CD4-positive, alpha-beta T cell (primary cell): Measurements from ENCODE around the gene MSX1. TPM values are rescaled to one million over a fixed set of nuclear protein-coding genes. Genes with fewer than 3 reads are reported as not detected.

Source experiments
- ATAC-seq: fragments of 200-7000 bp; cut with Tn5 transposase; one replicate; pipeline ENCODE4 v1.10.0; 2022; ENCODE audit warnings: mild to moderate bottlenecking; ENCODE audit not compliant: poor library complexity
- CTCF ChIA-PET: fragments of 350-600 bp; sonication (Branson Sonifier 250); formaldehyde crosslinking; loops from one replicate; lab custom pipeline; 2021; ENCODE audit warnings: antibody characterized with exemption, inconsistent platforms; lab: Charles Lee
- POLR2A ChIA-PET: fragments of 350-600 bp; sonication (Branson Sonifier 250); formaldehyde crosslinking; loops from one replicate; lab custom pipeline; 2021; ENCODE audit warnings: antibody characterized with exemption, inconsistent platforms; lab: Charles Lee
- DNase-seq, 14 experiments: peaks; one replicate each; pipeline ENCODE4 v3.0.0-alpha.2; 2013 to 2020; ENCODE audit warnings: mixed read lengths in 2 of 14
- H3K27ac ChIP-seq, 2 donors: one replicate each; pipeline versions ENCODE4 v1.5.1 to v1.7.0; 2013; ENCODE audit warnings: low read length in 2 of 2, low read depth in 1 of 2, mild to moderate bottlenecking in 1 of 2
- H3K27me3 ChIP-seq, 2 experiments: 1 replicate in 1 of 2; 2 replicates in 1 of 2; pipeline versions ENCODE4 v1.6.1 to v1.7.0; 2013; ENCODE audit warnings: low read length in 2 of 2, control low read depth in 1 of 2, mild to moderate bottlenecking in 1 of 2, moderate library complexity in 1 of 2; ENCODE audit not compliant: insufficient read depth in 2 of 2, control insufficient read depth in 1 of 2
- H3K36me3 ChIP-seq: one replicate; pipeline ENCODE4 v1.6.1; 2013; ENCODE audit warnings: low read length, control low read depth; ENCODE audit not compliant: insufficient read depth
- H3K4me1 ChIP-seq: one replicate; pipeline ENCODE4 v1.6.1; 2013; ENCODE audit warnings: low read length, control low read depth; ENCODE audit not compliant: insufficient read depth
- H3K4me3 ChIP-seq: one replicate; pipeline ENCODE4 v1.5.1; 2013; ENCODE audit warnings: mild to moderate bottlenecking, low read length, moderate library complexity
- H3K9me3 ChIP-seq, 2 experiments: 1 replicate in 1 of 2; 2 replicates in 1 of 2; pipeline versions ENCODE4 v1.6.1 to v1.7.0; 2013; ENCODE audit warnings: low read length in 2 of 2, mild to moderate bottlenecking in 2 of 2, control low read depth in 1 of 2, moderate library complexity in 1 of 2; ENCODE audit not compliant: control insufficient read depth in 1 of 2, insufficient read depth in 1 of 2
- H3K27ac Mint-ChIP-seq: one replicate; pipeline ENCODE4 v1.8.0; 2020; ENCODE audit warnings: mixed read lengths
- H3K27me3 Mint-ChIP-seq: one replicate; pipeline ENCODE4 v1.8.0; 2021; ENCODE audit warnings: mixed read lengths
- H3K36me3 Mint-ChIP-seq: one replicate; pipeline ENCODE4 v1.8.0; 2021; ENCODE audit warnings: low read depth, mixed read lengths
- H3K4me1 Mint-ChIP-seq: one replicate; pipeline ENCODE4 v1.8.0; 2021; ENCODE audit warnings: low read depth, mixed read lengths
- H3K4me3 Mint-ChIP-seq: one replicate; pipeline ENCODE4 v1.8.0; 2020; ENCODE audit warnings: mild to moderate bottlenecking, mixed read lengths
- H3K9me3 Mint-ChIP-seq: one replicate; pipeline ENCODE4 v1.8.0; 2020; ENCODE audit warnings: mixed read lengths
- CTCF ChIP-seq: fragments of 200-600 bp; IDR thresholded peaks from one replicate; pipeline ENCODE4 v1.8.0; 2022; ENCODE audit warnings: antibody characterized with exemption, mild to moderate bottlenecking
- intact Hi-C, 2 experiments: fragments of 100-400 bp; cut with DNase I in 1 of 2; cut with micrococcal nuclease in 1 of 2; formaldehyde crosslinking; loops; one replicate each; pipeline versions ENCODE4 v1.15.1 to v1.9.0; 2023 to 2025; cut with DNase I, micrococcal nuclease
- total RNA-seq, 174 experiments: library from RNA in 2 of 174; stranded (reverse) in 2 of 174; gene quantifications; one replicate each; pipeline ENCODE4 v1.2.3 and lab custom pipeline; 2021 to 2026

Gene MSX1
- total RNA-seq, 2 experiments from 2014 or later, result not detected

- no peaks in the 10 kb centered on the region for H3K36me3 Mint-ChIP-seq
- no peak for TF ChIP-seq CTCF
- H3K4me1 Mint-ChIP-seq, result no peaks in the 10 kb centered on the region
- POLR2A ChIA-PET, result no interaction called here
- intact Hi-C loops, result no loop called here
- Histone ChIP-seq H3K4me3 (no peak overlapping the region), H3K36me3 (no peaks in the 10 kb centered on the region), H3K4me1 (no peaks in the 10 kb centered on the region), H3K27me3 (peaks cover 0 to 2% of the 10 kb centered on the region in 2 experiments), H3K9me3 (peaks cover 15 to 30% of the 10 kb centered on the region in 2 experiments), H3K27ac (no peak overlapping the region)
- ATAC-seq (no peak), DNase-seq (no peak)
- H3K4me3 Mint-ChIP-seq, result no peak overlapping the region
- no peak overlapping the region for H3K27ac Mint-ChIP-seq
- peaks cover 24% of the 10 kb centered on the region for H3K9me3 Mint-ChIP-seq
- CTCF ChIA-PET, result no interaction called here
- peaks cover 32% of the 10 kb centered on the region for H3K27me3 Mint-ChIP-seq
These were observed 47.2 kb upstream of the MSX1 start for GRCh38 chr4:4812145-4812794.

GRCh38 chr4:4818415-4819212 lies 40.9 kb upstream of the MSX1 start:
- H3K27ac ChIP-seq, result no peak overlapping the region
- CTCF ChIA-PET, result no interaction called here
- Mint-ChIP-seq H3K4me1 (no peaks in the 10 kb centered on the region), H3K27ac (no peak overlapping the region), H3K9me3 (peaks cover 28% of the 10 kb centered on the region), H3K4me3 (no peak overlapping the region), H3K36me3 (no peaks in the 10 kb centered on the region), H3K27me3 (peaks cover 27% of the 10 kb centered on the region)
- no peak for ATAC-seq
- H3K27me3 ChIP-seq, result no peaks in the 10 kb centered on the region
- H3K4me1 ChIP-seq, result no peaks in the 10 kb centered on the region
- H3K9me3 ChIP-seq, result peaks cover 0 to 24% of the 10 kb centered on the region in 2 experiments
- intact Hi-C loops, result no loop called here
- no peaks in the 10 kb centered on the region for H3K36me3 ChIP-seq
- POLR2A ChIA-PET, result no interaction called here
- no peak for DNase-seq
- H3K4me3 ChIP-seq, result no peak overlapping the region
- no peak for TF ChIP-seq CTCF

- Mint-ChIP-seq H3K4me3 (no peak overlapping the region), H3K27me3 (peaks cover 25% of the 10 kb centered on the region), H3K27ac (no peak overlapping the region), H3K4me1 (no peaks in the 10 kb centered on the region), H3K36me3 (no peaks in the 10 kb centered on the region), H3K9me3 (peaks cover 28% of the 10 kb centered on the region)
- POLR2A ChIA-PET, result no interaction called here
- intact Hi-C loops, result no loop called here
- H3K27me3 ChIP-seq, result no peaks in the 10 kb centered on the region
- CTCF ChIA-PET, result no interaction called here
- ATAC-seq, result no peak
- TF ChIP-seq CTCF, result no peak
- no peaks in the 10 kb centered on the region for H3K36me3 ChIP-seq
- peaks cover 0 to 27% of the 10 kb centered on the region in 2 experiments for H3K9me3 ChIP-seq
- H3K4me1 ChIP-seq, result no peaks in the 10 kb centered on the region
- no peak for DNase-seq
- no peak overlapping the region for H3K4me3 ChIP-seq
- H3K27ac ChIP-seq, result no peak overlapping the region
These were observed 40.3 kb upstream of the MSX1 start for GRCh38 chr4:4819213-4819606.
